ENCODE data around the gene AP5Z1. TPM values are rescaled to one million over a fixed set of nuclear protein-coding genes. Genes with fewer than 3 reads are reported as not detected.

AP5Z1 gene
- polyA plus RNA-seq, 3 donors from 2014 or later = 36.7 to 64.2 (median 50.6) TPM

DNA sequence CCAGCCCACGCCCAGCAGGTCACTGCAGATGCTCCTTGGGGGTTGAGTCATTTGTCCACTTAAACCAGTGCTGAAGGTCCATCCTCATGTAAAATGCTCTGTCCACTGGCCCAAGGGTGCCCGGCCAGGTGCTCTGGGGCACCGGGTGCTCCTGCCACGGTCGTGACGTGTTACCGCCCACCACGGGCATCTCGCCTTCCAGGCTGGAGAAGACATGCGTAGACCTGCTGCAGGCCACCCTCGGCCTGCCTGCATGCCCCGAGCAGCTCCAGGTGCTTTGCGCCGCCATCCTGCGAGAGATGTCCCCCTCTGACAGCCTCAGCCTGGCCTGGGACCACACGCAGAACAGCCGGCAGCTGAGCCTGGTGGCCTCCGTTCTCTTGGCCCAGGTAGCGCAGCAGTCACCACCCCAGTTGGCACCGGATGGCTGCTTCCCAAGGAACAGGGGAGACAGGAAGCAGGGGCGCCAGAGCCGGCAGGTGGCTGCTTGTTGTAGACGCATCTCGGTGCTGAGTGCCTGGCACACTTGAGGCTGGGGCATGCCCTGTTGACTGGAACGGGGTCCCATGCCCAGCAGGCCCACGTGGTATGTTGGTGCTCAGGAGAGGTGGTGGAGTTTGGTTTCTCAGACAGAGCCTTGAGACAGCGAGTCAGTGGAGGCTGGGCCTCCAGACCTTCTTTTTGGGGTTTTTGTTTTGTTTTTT, 6.1 kb downstream of the AP5Z1 start:
- peaks cover 0 to 8% (median 3%) of the 10 kb centered on the region in 3 donors for H3K36me3 Mint-ChIP-seq
- no peak overlapping the region for H3K4me3 Mint-ChIP-seq
- no peaks in the 10 kb centered on the region for H3K9me3 Mint-ChIP-seq
- DNase-seq = no peak
- H3K27ac Mint-ChIP-seq = no peak overlapping the region
- peaks cover 0 to 4% (median 0%) of the 10 kb centered on the region in 3 donors for H3K27me3 Mint-ChIP-seq (ENCODE audit: low read depth in 3 of 3)
- H3K4me1 Mint-ChIP-seq = peaks cover 21 to 22% of the 10 kb centered on the region in 2 donors

DNA sequence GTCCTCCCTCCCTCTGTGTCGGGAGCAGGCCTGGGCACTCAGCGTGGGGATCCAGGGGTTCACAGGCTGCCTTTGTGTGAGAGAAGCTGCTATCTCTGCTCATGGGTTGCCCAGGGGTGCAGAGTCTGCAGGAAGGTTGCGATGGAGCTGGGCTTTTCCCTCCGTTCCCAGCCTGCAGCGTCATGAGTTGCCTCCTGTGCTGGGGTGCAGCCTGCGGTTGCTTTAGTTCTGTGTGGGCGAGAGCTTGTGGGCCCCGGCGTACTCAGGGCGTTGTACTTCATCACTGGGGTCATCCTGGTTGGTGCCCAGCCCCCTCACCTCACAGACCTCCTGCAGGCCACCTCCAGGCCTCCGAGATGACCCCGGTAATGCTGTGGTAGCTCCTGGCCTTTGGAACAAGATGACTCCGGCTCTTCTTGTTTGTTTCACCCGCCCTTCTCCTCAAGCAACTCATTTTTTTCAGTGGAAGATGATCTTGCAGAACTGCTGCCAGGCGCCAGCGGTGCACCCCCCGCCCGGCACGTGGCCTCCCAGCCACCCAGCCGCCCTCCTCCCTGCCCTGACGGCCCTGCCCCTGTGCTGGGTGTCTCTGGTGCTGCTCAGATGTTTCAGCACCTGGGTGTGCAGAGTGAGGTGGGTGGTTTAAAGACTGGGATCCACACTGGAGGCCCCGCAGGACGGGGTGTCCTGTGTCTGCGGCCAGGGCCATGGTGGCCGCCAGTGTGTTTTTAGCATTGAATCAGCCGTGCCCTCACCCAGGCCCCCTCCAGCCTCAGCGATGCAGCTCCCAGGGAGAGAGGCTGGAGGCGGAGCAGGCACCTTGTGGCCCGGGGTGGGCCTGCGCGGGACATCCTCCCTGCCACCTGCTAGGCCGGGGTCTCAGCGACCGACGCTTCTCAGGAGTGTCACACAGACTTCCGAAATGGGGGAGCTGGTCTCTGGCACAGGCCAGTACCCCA, 7.2 kb downstream of the AP5Z1 start:
- no peak for DNase-seq
- Mint-ChIP-seq H3K27ac (no peak overlapping the region), H3K4me3 (no peak overlapping the region), H3K36me3 (peaks cover 0 to 8% (median 3%) of the 10 kb centered on the region in 3 donors), H3K27me3 (ENCODE audit: low read depth in 3 of 3) (peaks cover 0 to 1% (median 0%) of the 10 kb centered on the region in 3 donors), H3K9me3 (no peaks in the 10 kb centered on the region), H3K4me1 (peaks cover 11 to 12% of the 10 kb centered on the region in 2 donors)

DNA sequence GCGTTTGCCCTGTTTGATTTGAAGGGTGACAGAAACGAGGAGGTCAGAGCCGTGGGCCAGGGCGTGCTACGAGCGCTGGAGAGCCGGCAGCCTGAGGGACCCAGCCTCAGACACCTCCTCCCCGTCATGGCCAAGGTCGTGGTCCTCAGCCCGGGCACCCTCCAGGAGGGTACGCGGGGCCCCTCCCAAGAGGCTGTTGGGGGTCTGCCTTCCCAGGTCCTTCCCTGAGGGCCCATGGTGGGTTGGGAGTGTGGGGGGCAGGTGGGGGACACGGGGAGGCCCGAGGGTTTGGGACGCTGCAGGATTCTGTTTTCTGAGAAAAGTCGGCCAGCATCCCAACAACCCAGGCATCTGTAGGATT, 7.8 kb downstream of the AP5Z1 start:
- no peak overlapping the region for H3K27ac Mint-ChIP-seq
- peaks cover 0 to 5% (median 3%) of the 10 kb centered on the region in 3 donors for H3K36me3 Mint-ChIP-seq
- no peaks in the 10 kb centered on the region for H3K9me3 Mint-ChIP-seq
- H3K4me1 Mint-ChIP-seq = peaks cover 4 to 6% of the 10 kb centered on the region in 2 donors
- no peak for DNase-seq
- H3K4me3 Mint-ChIP-seq = no peak overlapping the region
- no peaks in the 10 kb centered on the region for H3K27me3 Mint-ChIP-seq (ENCODE audit: low read depth in 3 of 3)

DNA sequence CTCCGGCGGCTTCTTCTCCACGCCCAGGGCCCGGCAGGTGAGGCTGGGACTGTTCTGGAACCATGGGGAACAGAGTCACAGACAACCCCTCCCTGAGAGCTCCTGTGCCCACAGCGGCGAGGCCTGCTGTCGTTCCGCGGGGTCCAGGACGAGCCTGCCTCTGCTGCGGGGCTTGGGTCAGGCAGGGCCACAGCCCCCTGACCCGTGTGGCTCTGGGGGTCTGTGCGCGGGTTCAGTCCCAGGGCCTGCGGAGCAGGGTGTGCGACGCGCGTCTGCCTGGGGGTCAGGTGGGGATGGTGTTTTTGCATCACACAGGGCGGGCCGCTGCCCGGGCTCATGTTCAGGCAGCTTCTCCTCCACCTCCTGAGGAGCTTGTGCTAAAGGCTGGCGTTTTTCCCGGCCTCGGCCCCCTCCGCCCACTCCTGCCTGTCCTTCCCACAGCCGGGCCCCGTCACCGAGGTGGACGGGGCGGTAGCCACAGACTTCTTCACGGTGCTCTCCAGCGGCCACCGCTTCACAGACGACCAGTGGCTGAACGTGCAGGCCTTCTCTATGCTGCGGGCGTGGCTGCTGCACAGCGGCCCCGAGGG, 8.4 kb downstream of the AP5Z1 start:
- no peak overlapping the region for H3K27ac Mint-ChIP-seq
- no peak overlapping the region for H3K4me3 Mint-ChIP-seq
- H3K27me3 Mint-ChIP-seq (ENCODE audit: low read depth in 3 of 3) = no peaks in the 10 kb centered on the region
- DNase-seq = no peak
- H3K4me1 Mint-ChIP-seq = peaks cover 0 to 3% of the 10 kb centered on the region in 2 donors
- H3K36me3 Mint-ChIP-seq = peaks cover 0 to 4% (median 3%) of the 10 kb centered on the region in 3 donors
- no peaks in the 10 kb centered on the region for H3K9me3 Mint-ChIP-seq

DNA sequence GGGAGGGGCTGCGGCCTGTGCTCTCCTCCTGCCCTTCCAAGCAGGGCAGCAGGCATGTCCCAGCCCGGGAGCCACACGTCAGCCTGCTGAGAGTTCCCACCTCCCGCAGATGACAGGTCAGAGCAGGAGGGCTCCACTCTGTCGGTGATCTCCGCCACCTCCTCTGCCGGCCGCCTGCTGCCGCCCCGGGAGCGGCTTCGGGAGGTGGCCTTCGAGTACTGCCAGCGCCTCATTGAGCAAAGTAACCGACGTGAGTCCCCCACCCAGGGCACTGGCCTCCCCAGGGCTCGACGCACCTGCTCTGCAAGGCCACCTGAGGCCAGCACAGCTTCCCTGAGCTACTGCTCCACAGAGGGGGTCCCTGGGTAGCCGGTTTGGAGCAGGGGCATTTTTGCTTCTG, 9.4 kb downstream of the AP5Z1 start:
- DNase-seq = no peak
- Mint-ChIP-seq H3K36me3 (peaks cover 0 to 4% (median 3%) of the 10 kb centered on the region in 3 donors), H3K4me3 (no peak overlapping the region), H3K27ac (no peak overlapping the region), H3K27me3 (ENCODE audit: low read depth in 3 of 3) (no peaks in the 10 kb centered on the region), H3K9me3 (no peaks in the 10 kb centered on the region), H3K4me1 (peaks cover 0 to 3% of the 10 kb centered on the region in 2 donors)

DNA sequence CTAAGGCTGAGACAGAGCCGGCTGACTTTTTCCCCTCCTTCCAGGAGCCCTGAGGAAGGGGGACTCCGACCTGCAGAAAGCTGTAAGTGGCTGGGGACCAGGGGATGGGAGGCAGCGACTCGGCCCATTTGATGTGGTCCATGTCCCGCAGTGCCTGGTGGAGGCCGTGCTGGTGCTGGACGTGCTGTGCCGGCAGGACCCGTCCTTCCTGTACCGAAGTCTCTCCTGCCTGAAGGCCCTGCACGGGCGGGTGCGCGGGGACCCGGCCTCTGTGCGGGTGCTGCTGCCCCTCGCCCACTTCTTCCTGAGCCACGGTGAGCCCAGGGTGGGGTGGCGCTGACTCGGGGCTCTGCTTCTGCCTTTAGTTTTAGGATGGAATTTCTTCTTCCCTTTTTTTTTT, 9.9 kb downstream of the AP5Z1 start:
- Mint-ChIP-seq H3K4me1 (peaks cover 0 to 3% of the 10 kb centered on the region in 2 donors), H3K36me3 (peaks cover 0 to 4% (median 3%) of the 10 kb centered on the region in 3 donors), H3K27ac (no peak overlapping the region), H3K27me3 (ENCODE audit: low read depth in 3 of 3) (no peaks in the 10 kb centered on the region), H3K9me3 (no peaks in the 10 kb centered on the region), H3K4me3 (no peak overlapping the region)
- DNase-seq = no peak

DNA sequence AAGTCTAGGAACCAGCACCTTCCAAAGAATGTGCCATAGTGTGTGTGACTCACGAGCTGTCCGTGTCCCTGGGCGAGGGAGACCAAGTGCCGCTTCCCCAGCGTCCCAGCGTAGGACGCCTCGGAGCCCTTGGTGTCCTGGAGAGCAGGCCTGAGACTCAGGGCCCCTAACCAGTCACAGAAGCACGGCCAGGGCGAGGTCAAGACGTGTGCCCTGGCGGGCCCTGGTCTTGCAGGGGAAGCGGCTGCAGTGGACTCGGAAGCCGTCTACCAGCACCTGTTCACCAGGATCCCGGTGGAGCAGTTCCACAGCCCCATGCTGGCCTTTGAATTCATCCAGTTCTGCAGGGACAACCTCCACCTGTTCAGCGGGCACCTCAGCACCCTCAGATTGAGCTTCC, 10.6 kb downstream of the AP5Z1 start:
- no peak for DNase-seq
- H3K27me3 Mint-ChIP-seq (ENCODE audit: low read depth in 3 of 3) = no peaks in the 10 kb centered on the region
- H3K4me3 Mint-ChIP-seq = no peak overlapping the region
- peaks cover 0 to 4% (median 3%) of the 10 kb centered on the region in 3 donors for H3K36me3 Mint-ChIP-seq
- H3K9me3 Mint-ChIP-seq = no peaks in the 10 kb centered on the region
- no peak overlapping the region for H3K27ac Mint-ChIP-seq
- H3K4me1 Mint-ChIP-seq = peaks cover 0 to 3% of the 10 kb centered on the region in 2 donors

DNA sequence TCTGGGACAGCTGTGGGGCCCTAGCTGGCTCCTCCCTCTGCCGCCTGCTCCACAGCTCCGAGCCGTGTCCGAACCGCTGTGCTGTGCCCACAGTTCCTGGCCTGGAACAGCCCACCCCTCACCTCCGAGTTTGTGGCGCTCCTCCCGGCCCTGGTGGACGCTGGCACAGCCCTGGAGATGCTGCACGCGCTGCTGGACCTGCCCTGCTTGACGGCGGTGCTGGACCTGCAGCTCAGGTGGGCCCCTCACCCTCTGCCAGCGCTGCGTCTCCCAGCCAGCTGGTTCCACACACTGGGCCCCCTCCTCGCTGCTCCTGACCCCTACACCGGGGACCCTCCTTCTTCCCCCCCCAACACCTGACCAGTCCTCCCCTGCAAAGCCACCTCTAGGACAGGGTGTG, 12.1 kb downstream of the AP5Z1 start:
- Mint-ChIP-seq H3K4me3 (no peak overlapping the region), H3K27ac (no peak overlapping the region), H3K27me3 (ENCODE audit: low read depth in 3 of 3) (no peaks in the 10 kb centered on the region), H3K9me3 (no peaks in the 10 kb centered on the region), H3K36me3 (peaks cover 0 to 5% (median 0%) of the 10 kb centered on the region in 3 donors), H3K4me1 (peaks cover 6% of the 10 kb centered on the region in 2 donors)
- no peak for DNase-seq

DNA sequence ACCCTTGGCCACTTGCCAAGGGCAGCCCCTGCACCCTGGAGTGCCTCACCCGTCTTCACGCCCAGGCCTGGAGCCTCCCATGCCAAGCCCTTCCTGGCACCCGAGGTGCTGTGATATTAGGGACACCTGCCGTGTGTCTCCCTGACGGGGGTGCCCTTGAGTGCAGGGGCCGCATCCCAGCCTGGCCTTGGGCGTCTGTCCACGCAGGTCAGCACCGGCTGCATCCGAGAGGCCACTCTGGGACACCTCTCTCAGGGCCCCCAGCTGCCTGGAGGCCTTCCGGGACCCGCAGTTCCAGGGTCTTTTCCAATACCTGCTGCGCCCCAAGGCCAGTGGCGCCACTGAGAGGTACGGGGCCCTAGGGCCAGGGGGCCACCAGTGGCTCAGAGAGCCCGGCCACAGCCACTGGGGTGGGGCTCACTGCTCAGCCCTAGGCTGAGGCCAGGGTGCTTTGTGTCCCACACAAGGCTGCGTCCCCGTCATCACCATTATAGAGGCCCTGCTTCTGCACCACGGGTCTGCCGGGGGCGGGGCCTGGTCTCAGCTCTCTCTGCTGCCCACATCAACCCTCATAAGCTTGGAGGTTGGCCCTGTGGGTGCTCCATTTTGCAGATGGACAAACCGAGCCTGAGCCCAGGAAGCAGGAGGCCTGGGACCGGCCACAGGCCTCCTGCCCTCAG, 12.7 kb downstream of the AP5Z1 start:
- H3K36me3 Mint-ChIP-seq = peaks cover 0 to 5% (median 0%) of the 10 kb centered on the region in 3 donors
- no peaks in the 10 kb centered on the region for H3K27me3 Mint-ChIP-seq (ENCODE audit: low read depth in 3 of 3)
- no peak for DNase-seq
- no peaks in the 10 kb centered on the region for H3K9me3 Mint-ChIP-seq
- no peak overlapping the region for H3K4me3 Mint-ChIP-seq
- peaks cover 6% of the 10 kb centered on the region in 2 donors for H3K4me1 Mint-ChIP-seq
- H3K27ac Mint-ChIP-seq = no peak overlapping the region

DNA sequence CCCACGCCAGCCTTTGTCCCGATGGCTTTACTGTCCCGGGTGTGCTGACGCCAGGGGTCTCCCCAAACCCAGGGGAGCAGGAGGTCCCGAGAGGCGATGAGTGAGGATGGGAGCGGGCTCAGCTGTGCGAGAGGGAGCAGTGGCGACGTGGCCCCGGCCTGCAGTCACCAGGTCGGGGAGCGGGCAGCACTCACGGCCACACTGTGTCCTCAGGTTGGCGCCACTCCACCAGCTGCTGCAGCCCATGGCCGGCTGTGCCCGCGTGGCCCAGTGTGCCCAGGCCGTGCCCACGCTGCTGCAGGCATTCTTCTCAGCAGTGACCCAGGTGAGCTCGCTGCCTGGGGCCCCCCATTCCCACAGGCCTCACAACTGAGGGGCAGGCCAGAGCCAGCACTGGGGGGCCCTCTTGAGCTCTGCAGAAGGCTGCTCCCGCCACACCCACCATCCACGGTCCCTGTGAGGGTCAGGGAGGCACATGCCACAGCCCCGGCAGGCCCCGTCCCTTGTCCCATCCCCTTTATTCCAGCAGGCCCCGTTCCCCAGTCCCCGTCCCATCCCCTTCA, 13.3 kb downstream of the AP5Z1 start:
- peaks cover 6% of the 10 kb centered on the region in 2 donors for H3K4me1 Mint-ChIP-seq
- no peaks in the 10 kb centered on the region for H3K9me3 Mint-ChIP-seq
- H3K4me3 Mint-ChIP-seq = no peak overlapping the region
- DNase-seq = no peak
- H3K27ac Mint-ChIP-seq = no peak overlapping the region
- no peaks in the 10 kb centered on the region for H3K27me3 Mint-ChIP-seq (ENCODE audit: low read depth in 3 of 3)
- H3K36me3 Mint-ChIP-seq = peaks cover 0 to 5% (median 0%) of the 10 kb centered on the region in 3 donors

DNA sequence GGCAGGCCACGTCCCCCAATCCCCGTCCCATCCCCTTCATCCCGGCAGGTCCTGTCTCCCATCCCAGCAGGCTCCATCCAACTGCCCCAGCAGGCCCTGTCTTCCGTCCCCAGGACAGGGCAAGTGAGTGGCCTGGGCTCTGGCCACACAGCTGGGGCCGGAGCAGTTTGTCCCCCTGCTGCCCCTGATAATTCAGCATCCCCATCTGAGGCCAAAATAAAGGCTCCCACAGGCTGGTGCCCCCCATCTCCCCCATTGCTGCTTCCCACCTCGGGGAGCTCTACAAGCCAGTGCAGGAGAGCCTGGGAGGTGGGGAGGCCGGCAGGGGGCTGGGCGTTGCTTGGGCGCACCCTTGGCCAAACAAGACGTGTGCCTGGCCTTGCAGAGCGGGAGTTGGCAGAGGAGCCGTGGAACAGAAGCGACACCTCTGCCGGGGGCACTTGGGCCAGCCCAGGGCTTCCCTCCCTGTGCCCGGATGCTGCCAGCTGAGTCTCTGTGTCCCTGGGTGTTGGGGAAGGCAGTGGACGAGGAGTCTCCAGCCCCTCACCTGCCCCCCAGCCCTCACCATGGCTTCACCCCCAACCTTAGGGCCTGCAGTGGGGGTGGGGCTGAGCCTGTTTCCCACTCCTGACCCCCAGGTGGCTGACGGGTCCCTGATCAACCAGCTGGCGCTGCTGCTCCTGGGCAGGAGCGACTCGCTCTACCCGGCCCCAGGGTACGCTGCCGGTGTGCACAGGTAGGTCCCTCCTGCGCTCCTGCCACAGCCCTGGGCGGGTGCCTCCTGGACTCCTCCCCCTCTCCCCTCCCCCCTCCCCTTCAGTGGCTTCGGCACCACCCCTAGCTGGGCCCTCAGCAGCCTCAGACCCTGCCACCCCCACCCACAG, 14.0 kb downstream of the AP5Z1 start:
- DNase-seq = no peak
- no peak overlapping the region for H3K27ac Mint-ChIP-seq
- peaks cover 12 to 13% of the 10 kb centered on the region in 2 donors for H3K4me1 Mint-ChIP-seq
- H3K36me3 Mint-ChIP-seq = peaks cover 0 to 6% (median 5%) of the 10 kb centered on the region in 3 donors
- H3K9me3 Mint-ChIP-seq = no peaks in the 10 kb centered on the region
- H3K4me3 Mint-ChIP-seq = no peak overlapping the region
- H3K27me3 Mint-ChIP-seq (ENCODE audit: low read depth in 3 of 3) = peaks cover 0 to under 1% (median 0%) of the 10 kb centered on the region in 3 donors

DNA sequence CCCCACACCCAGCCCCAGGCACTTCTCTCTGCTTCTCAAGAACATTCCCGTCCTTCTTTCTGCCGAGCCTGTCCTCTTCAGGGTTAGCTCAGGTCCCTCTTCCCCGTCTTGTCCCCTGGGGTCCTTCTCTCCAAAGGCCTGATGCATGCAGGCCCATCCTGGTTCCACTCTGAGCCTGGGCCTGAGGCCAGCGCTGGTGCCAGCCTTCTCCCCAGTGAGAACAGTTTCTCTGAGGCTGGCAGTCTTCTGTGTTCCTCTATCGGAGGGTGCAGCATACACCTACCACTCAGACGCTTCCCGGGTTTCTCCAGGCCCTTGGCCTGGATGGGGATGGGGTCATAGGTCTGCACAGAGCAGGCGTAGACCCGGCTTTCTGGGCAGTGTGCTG, 14.6 kb downstream of the AP5Z1 start:
- DNase-seq = no peak
- no peaks in the 10 kb centered on the region for H3K9me3 Mint-ChIP-seq
- H3K36me3 Mint-ChIP-seq = peaks cover 0 to 6% (median 5%) of the 10 kb centered on the region in 3 donors
- no peak overlapping the region for H3K4me3 Mint-ChIP-seq
- H3K4me1 Mint-ChIP-seq = peaks cover 15 to 17% of the 10 kb centered on the region in 2 donors
- H3K27me3 Mint-ChIP-seq (ENCODE audit: low read depth in 3 of 3) = peaks cover 0 to 2% (median 0%) of the 10 kb centered on the region in 3 donors
- H3K27ac Mint-ChIP-seq = no peak overlapping the region

Measured in immature natural killer cell (primary cell).